ENCODE data around the gene OTOG. TPM values are rescaled to one million over a fixed set of nuclear protein-coding genes. Genes with fewer than 3 reads are reported as not detected.

Gene OTOG
- total and polyA plus RNA-seq, 2 of the 8 experiments (the other 6 are each of a cell fraction or from before 2014, with no cell fraction given), result 0.41 to 1.5 TPM

DNA sequence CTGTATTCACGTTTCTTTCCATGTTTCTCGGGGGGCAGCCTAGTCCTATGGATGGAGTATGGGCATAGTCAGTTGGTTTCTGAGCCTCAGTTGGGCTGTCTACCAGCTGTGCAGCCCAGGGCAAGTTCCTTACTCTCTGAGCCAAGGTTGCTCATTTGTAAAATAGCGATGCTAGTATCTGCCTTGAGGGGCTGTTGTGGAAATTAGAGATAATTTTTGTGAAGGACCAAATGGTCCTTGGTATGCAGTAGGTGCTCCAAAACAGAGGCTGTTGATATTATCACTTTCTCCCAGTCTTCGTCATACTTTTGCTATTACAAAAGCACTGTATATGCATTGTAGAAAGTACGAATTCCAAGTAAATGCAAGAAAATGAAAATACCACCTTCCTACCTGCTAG is 89.7 kb downstream of the OTOG start (continued):
- TF ChIP-seq, protein P1, sequence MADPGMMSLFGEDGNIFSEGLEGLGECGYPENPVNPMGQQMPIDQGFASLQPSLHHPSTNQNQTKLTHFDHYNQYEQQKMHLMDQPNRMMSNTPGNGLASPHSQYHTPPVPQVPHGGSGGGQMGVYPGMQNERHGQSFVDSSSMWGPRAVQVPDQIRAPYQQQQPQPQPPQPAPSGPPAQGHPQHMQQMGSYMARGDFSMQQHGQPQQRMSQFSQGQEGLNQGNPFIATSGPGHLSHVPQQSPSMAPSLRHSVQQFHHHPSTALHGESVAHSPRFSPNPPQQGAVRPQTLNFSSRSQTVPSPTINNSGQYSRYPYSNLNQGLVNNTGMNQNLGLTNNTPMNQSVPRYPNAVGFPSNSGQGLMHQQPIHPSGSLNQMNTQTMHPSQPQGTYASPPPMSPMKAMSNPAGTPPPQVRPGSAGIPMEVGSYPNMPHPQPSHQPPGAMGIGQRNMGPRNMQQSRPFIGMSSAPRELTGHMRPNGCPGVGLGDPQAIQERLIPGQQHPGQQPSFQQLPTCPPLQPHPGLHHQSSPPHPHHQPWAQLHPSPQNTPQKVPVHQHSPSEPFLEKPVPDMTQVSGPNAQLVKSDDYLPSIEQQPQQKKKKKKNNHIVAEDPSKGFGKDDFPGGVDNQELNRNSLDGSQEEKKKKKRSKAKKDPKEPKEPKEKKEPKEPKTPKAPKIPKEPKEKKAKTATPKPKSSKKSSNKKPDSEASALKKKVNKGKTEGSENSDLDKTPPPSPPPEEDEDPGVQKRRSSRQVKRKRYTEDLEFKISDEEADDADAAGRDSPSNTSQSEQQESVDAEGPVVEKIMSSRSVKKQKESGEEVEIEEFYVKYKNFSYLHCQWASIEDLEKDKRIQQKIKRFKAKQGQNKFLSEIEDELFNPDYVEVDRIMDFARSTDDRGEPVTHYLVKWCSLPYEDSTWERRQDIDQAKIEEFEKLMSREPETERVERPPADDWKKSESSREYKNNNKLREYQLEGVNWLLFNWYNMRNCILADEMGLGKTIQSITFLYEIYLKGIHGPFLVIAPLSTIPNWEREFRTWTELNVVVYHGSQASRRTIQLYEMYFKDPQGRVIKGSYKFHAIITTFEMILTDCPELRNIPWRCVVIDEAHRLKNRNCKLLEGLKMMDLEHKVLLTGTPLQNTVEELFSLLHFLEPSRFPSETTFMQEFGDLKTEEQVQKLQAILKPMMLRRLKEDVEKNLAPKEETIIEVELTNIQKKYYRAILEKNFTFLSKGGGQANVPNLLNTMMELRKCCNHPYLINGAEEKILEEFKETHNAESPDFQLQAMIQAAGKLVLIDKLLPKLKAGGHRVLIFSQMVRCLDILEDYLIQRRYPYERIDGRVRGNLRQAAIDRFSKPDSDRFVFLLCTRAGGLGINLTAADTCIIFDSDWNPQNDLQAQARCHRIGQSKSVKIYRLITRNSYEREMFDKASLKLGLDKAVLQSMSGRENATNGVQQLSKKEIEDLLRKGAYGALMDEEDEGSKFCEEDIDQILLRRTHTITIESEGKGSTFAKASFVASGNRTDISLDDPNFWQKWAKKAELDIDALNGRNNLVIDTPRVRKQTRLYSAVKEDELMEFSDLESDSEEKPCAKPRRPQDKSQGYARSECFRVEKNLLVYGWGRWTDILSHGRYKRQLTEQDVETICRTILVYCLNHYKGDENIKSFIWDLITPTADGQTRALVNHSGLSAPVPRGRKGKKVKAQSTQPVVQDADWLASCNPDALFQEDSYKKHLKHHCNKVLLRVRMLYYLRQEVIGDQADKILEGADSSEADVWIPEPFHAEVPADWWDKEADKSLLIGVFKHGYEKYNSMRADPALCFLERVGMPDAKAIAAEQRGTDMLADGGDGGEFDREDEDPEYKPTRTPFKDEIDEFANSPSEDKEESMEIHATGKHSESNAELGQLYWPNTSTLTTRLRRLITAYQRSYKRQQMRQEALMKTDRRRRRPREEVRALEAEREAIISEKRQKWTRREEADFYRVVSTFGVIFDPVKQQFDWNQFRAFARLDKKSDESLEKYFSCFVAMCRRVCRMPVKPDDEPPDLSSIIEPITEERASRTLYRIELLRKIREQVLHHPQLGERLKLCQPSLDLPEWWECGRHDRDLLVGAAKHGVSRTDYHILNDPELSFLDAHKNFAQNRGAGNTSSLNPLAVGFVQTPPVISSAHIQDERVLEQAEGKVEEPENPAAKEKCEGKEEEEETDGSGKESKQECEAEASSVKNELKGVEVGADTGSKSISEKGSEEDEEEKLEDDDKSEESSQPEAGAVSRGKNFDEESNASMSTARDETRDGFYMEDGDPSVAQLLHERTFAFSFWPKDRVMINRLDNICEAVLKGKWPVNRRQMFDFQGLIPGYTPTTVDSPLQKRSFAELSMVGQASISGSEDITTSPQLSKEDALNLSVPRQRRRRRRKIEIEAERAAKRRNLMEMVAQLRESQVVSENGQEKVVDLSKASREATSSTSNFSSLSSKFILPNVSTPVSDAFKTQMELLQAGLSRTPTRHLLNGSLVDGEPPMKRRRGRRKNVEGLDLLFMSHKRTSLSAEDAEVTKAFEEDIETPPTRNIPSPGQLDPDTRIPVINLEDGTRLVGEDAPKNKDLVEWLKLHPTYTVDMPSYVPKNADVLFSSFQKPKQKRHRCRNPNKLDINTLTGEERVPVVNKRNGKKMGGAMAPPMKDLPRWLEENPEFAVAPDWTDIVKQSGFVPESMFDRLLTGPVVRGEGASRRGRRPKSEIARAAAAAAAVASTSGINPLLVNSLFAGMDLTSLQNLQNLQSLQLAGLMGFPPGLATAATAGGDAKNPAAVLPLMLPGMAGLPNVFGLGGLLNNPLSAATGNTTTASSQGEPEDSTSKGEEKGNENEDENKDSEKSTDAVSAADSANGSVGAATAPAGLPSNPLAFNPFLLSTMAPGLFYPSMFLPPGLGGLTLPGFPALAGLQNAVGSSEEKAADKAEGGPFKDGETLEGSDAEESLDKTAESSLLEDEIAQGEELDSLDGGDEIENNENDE (IDR thresholded peaks at IDR 0.05; ENCODE audit: insufficient replicate concordance, low read length), result no peak
- TF ChIP-seq CTBP2 (IDR thresholded peaks at IDR 0.05; ENCODE audit: borderline replicate concordance, insufficient read depth, insufficient read length, low read length) (no peak), SAP30 (IDR thresholded peaks at IDR 0.05; ENCODE audit: insufficient read depth, insufficient replicate concordance, low read length) (no peak), BRCA1 (IDR thresholded peaks at IDR 0.05; ENCODE audit: low read depth, low read length) (no peak), SRF (IDR thresholded peaks at IDR 0.05; ENCODE audit: low read depth, low read length) (no peak)
- TF ChIP-seq, protein P2, sequence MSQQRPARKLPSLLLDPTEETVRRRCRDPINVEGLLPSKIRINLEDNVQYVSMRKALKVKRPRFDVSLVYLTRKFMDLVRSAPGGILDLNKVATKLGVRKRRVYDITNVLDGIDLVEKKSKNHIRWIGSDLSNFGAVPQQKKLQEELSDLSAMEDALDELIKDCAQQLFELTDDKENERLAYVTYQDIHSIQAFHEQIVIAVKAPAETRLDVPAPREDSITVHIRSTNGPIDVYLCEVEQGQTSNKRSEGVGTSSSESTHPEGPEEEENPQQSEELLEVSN (IDR thresholded peaks at IDR 0.05), result no peak
- TF ChIP-seq, protein P3, sequence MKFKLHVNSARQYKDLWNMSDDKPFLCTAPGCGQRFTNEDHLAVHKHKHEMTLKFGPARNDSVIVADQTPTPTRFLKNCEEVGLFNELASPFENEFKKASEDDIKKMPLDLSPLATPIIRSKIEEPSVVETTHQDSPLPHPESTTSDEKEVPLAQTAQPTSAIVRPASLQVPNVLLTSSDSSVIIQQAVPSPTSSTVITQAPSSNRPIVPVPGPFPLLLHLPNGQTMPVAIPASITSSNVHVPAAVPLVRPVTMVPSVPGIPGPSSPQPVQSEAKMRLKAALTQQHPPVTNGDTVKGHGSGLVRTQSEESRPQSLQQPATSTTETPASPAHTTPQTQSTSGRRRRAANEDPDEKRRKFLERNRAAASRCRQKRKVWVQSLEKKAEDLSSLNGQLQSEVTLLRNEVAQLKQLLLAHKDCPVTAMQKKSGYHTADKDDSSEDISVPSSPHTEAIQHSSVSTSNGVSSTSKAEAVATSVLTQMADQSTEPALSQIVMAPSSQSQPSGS (IDR thresholded peaks at IDR 0.05; ENCODE audit: low read length), result no peak
